ENCODE results near the gene TENT4A.

TENT4A gene

GRCh38 chr5:6792911-6793471, 79.8 kb downstream of the TENT4A start:
- Histone ChIP-seq H3K4me3 (ENCODE audit: low read depth in 1 of 2, low read length in 2 of 2) (no peak overlapping the region), H3K27me3 (ENCODE audit: insufficient read depth, low read length, poor library complexity) (peaks cover 9% of the 10 kb centered on the region), H3K27ac (ENCODE audit: low read length) (no peak overlapping the region), H4K20me1 (ENCODE audit: insufficient read depth, low read length) (no peaks in the 10 kb centered on the region), H3K4me1 (ENCODE audit: insufficient read depth, low read length) (no peaks in the 10 kb centered on the region), H3K36me3 (ENCODE audit: insufficient read depth, low read length) (no peaks in the 10 kb centered on the region), H3K9me3 (ENCODE audit: insufficient read depth, low read length, severe bottlenecking) (no peaks in the 10 kb centered on the region), H3K4me2 (ENCODE audit: insufficient read depth, low read length) (no peak overlapping the region), H3K79me2 (ENCODE audit: insufficient read depth, low read length) (no peaks in the 10 kb centered on the region), H3K9ac (ENCODE audit: low read depth, low read length) (no peak overlapping the region), H2AFZ (ENCODE audit: low read depth, low read length) (no peak overlapping the region)
- DNase-seq, result no peak
- TF ChIP-seq CTCF (IDR thresholded peaks at IDR 0.05; ENCODE audit: borderline replicate concordance, extremely low read depth, low read length, poor library complexity, severe bottlenecking) (no peak), EZH2 (IDR thresholded peaks at IDR 0.05; ENCODE audit: borderline replicate concordance, low read depth, low read length, severe bottlenecking) (no peak)
- no peak for ATAC-seq (ENCODE audit: insufficient read depth, low read depth)

GRCh38 chr5:6801236-6801635, 88.0 kb downstream of the TENT4A start:
- Histone ChIP-seq H3K79me2 (ENCODE audit: insufficient read depth, low read length) (no peaks in the 10 kb centered on the region), H3K4me1 (ENCODE audit: insufficient read depth, low read length) (no peaks in the 10 kb centered on the region), H3K4me3 (ENCODE audit: low read depth in 1 of 2, low read length in 2 of 2) (no peak overlapping the region), H3K27ac (ENCODE audit: low read length) (no peak overlapping the region), H3K4me2 (ENCODE audit: insufficient read depth, low read length) (no peak overlapping the region), H3K9ac (ENCODE audit: low read depth, low read length) (no peak overlapping the region), H3K36me3 (ENCODE audit: insufficient read depth, low read length) (no peaks in the 10 kb centered on the region), H4K20me1 (ENCODE audit: insufficient read depth, low read length) (no peaks in the 10 kb centered on the region), H3K27me3 (ENCODE audit: insufficient read depth, low read length, poor library complexity) (no peaks in the 10 kb centered on the region), H3K9me3 (ENCODE audit: insufficient read depth, low read length, severe bottlenecking) (no peaks in the 10 kb centered on the region), H2AFZ (ENCODE audit: low read depth, low read length) (no peak overlapping the region)
- ATAC-seq (ENCODE audit: insufficient read depth, low read depth) (no peak), DNase-seq (no peak)
- TF ChIP-seq CTCF (IDR thresholded peaks at IDR 0.05; ENCODE audit: borderline replicate concordance, extremely low read depth, low read length, poor library complexity, severe bottlenecking), result no peak
- TF ChIP-seq EZH2 (IDR thresholded peaks at IDR 0.05; ENCODE audit: borderline replicate concordance, low read depth, low read length, severe bottlenecking), result no peak

- no peak overlapping the region for H3K4me3 ChIP-seq (ENCODE audit: low read depth in 1 of 2, low read length in 2 of 2)
- H3K27me3 ChIP-seq (ENCODE audit: insufficient read depth, low read length, poor library complexity), result no peaks in the 10 kb centered on the region
- no peak overlapping the region for H3K4me2 ChIP-seq (ENCODE audit: insufficient read depth, low read length)
- H3K27ac ChIP-seq (ENCODE audit: low read length), result no peak overlapping the region
- TF ChIP-seq EZH2 (IDR thresholded peaks at IDR 0.05; ENCODE audit: borderline replicate concordance, low read depth, low read length, severe bottlenecking) (no peak), CTCF (IDR thresholded peaks at IDR 0.05; ENCODE audit: borderline replicate concordance, extremely low read depth, low read length, poor library complexity, severe bottlenecking) (no peak)
- DNase-seq (no peak), ATAC-seq (ENCODE audit: insufficient read depth, low read depth) (no peak)
- H3K9ac ChIP-seq (ENCODE audit: low read depth, low read length), result no peak overlapping the region
- H3K36me3 ChIP-seq (ENCODE audit: insufficient read depth, low read length), result no peaks in the 10 kb centered on the region
- no peaks in the 10 kb centered on the region for H4K20me1 ChIP-seq (ENCODE audit: insufficient read depth, low read length)
- H3K4me1 ChIP-seq (ENCODE audit: insufficient read depth, low read length), result no peaks in the 10 kb centered on the region
- peaks cover 8% of the 10 kb centered on the region for H3K9me3 ChIP-seq (ENCODE audit: insufficient read depth, low read length, severe bottlenecking)
- H3K79me2 ChIP-seq (ENCODE audit: insufficient read depth, low read length), result no peaks in the 10 kb centered on the region
- no peak overlapping the region for H2AFZ ChIP-seq (ENCODE audit: low read depth, low read length)
Measured at GRCh38 chr5:6803981-6804550, 90.8 kb downstream of the TENT4A start.

All from DND-41 (cell line).